T-helper 17 cell (primary cell): ENCODE measurements around the gene BMPR1B. TPM values are rescaled to one million over a fixed set of nuclear protein-coding genes. Genes with fewer than 3 reads are reported as not detected.
"Not testable (repeated sequence)": the region's sequence is repeated elsewhere in the genome, so short reads cannot be mapped to it uniquely, and the experiment has no call there.

ENCODE experiments used
- ATAC-seq: fragments of 150-1000 bp; cut with Tn5 transposase; 2 replicates; pipeline ENCODE4 v1.10.0; 2021; ENCODE audit warnings: mild to moderate bottlenecking, moderate library complexity
- DNase-seq, 3 donors: peaks; one replicate each; pipeline versions ENCODE4 v3.0.0 to v3.0.0-alpha.2; 2020 to 2021
- H3K9me3 ChIP-seq: one replicate; pipeline ENCODE4 v1.7.0; 2013; ENCODE audit warnings: low read length, mild to moderate bottlenecking; ENCODE audit not compliant: control insufficient read depth, poor library complexity, severe bottlenecking
- H3K27ac Mint-ChIP-seq: one replicate; pipeline ENCODE4 v1.8.0; 2022; ENCODE audit warnings: mild to moderate bottlenecking, moderate library complexity, mixed read lengths
- H3K27me3 Mint-ChIP-seq: one replicate; pipeline ENCODE4 v1.8.0; 2022; ENCODE audit warnings: mixed read lengths
- H3K36me3 Mint-ChIP-seq: one replicate; pipeline ENCODE4 v1.8.0; 2022; ENCODE audit warnings: low read depth, mixed read lengths
- H3K4me1 Mint-ChIP-seq: one replicate; pipeline ENCODE4 v1.8.0; 2022; ENCODE audit warnings: mild to moderate bottlenecking, mixed read lengths
- H3K4me3 Mint-ChIP-seq: one replicate; pipeline ENCODE4 v1.8.0; 2022; ENCODE audit warnings: mild to moderate bottlenecking, moderate library complexity, mixed read lengths
- total RNA-seq, 4 donors: library from RNA in 2 of 4; stranded (reverse) in 2 of 4; gene quantifications; one replicate each; pipeline ENCODE4 v1.2.3 and lab custom pipeline; 2022 to 2026

The BMPR1B gene
- total RNA-seq, 2 donors from 2014 or later, result not detected

DNA sequence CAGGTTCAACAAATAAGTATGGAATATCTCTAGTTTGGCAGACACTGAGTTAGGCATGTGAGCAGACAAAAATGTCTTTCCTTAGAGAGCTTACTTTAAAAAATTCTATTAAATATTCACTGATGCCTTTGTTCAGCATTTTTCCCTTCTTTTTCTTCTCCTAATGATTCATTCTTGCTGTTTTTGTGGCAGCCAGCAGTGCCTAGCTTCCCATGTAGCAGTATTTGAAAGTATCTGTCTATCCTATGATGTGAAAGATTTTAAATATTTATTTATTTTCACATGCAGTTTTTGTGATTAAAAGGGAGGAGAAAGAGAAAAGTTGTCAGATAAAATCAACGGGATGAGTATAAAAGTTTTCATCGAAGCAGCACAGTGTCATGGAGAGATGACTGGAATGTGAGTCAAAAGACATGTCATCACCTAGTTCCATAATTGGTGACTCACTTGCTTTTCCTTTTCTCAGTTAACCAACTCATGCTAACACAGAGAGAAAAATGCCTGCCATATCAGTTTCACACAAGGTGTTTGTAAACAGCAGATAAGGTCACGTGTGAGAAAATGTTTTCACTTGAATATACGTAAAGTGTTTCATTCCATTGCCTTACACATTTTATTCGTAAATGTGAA lies 69.8 kb downstream of the BMPR1B start:
- no peak for ATAC-seq
- no peak overlapping the region for H3K4me3 Mint-ChIP-seq
- no peaks in the 10 kb centered on the region for H3K4me1 Mint-ChIP-seq
- no peaks in the 10 kb centered on the region for H3K9me3 ChIP-seq
- H3K27me3 Mint-ChIP-seq, result no peaks in the 10 kb centered on the region
- no peak overlapping the region for H3K27ac Mint-ChIP-seq
- DNase-seq, result no peak
- no peaks in the 10 kb centered on the region for H3K36me3 Mint-ChIP-seq

DNA sequence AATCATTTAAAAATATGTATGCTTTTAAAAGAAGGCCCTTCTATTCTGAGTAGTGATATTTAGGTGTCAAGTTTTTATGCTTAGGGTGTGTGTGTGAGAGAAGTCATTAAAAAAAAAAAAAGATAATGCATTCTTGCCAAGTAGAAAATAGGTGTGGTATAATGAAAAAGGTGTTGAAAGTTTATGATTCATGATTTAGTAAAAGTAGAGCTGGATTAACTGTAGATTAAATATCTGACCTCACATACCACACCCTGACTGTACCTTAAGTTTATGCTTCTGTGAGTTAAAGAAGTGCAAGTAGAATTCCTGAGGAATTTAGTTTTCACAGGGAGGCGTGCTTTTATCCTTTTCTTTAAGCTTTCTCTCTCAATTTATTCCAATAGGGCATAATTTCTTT lies 71.1 kb downstream of the BMPR1B start:
- H3K27me3 Mint-ChIP-seq, result no peaks in the 10 kb centered on the region
- no peaks in the 10 kb centered on the region for H3K9me3 ChIP-seq
- ATAC-seq, result no peak
- H3K4me1 Mint-ChIP-seq, result no peaks in the 10 kb centered on the region
- DNase-seq, result no peak
- H3K36me3 Mint-ChIP-seq, result no peaks in the 10 kb centered on the region
- no peak overlapping the region for H3K27ac Mint-ChIP-seq
- H3K4me3 Mint-ChIP-seq, result no peak overlapping the region

DNA sequence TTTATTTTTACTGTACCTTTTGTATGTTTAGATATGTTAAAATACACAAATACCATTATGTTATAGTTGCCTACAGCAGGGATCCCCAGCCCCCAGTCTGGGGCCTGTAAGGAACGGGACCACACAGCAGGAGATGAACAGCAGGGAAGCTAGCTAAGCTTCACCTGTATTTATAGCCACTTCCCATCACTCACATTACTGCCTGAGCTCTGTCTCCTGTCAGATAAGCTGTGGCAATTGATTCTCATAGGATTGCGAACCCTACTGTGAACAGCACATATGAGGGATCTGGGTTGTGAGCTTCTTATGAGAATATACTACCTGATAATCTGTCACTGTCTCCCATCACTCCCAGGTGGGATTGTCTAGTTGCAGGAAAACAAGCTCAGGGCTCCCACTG lies 73.9 kb downstream of the BMPR1B start:
- H3K27me3 Mint-ChIP-seq, result no peaks in the 10 kb centered on the region
- H3K27ac Mint-ChIP-seq, result no peak overlapping the region
- no peaks in the 10 kb centered on the region for H3K9me3 ChIP-seq
- no peak for DNase-seq
- H3K4me3 Mint-ChIP-seq, result no peak overlapping the region
- ATAC-seq, result no peak
- no peaks in the 10 kb centered on the region for H3K4me1 Mint-ChIP-seq
- no peaks in the 10 kb centered on the region for H3K36me3 Mint-ChIP-seq

DNA sequence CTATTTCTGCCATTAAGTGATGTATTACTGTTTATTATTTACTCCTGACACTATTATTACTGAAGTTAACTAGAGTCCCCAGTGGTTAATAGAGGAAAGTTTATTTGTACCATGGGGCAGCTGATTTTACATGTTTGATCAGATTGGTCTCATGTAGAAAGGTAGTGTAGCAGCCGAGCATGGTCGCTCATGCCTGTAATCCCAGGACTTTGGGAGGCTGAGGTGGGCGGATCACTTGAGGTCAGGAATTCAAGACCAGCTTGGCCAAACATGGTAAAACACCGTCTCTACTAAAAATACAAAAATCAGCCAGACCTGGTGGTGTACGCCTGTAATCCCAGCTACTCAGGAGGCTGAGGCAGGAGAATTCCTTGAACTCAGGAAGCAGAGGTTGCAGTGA lies 74.6 kb downstream of the BMPR1B start:
- not testable (repeated sequence) for H3K36me3 Mint-ChIP-seq, H3K4me1 Mint-ChIP-seq, H3K4me3 Mint-ChIP-seq, H3K27ac Mint-ChIP-seq, DNase-seq, ATAC-seq, H3K27me3 Mint-ChIP-seq, H3K9me3 ChIP-seq

DNA sequence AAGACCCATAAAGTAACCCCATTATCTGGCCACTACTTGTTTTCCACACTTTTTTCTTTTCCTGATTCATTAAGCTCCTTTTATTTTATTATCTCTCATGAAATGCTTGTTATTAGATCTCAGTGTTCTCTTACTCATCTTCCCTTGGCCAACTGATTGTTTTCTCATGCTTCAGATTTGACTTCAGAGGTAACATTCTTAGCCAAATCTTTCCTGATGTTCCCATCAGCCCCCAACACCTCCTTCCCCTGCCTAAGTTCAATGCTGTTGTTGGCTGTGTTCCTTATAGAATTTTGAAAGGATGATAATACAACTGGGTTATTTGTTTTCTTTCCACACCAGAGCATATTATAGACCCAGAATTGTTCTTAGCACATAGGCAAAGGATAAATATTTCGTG lies 75.6 kb downstream of the BMPR1B start:
- ATAC-seq, result no peak
- Mint-ChIP-seq H3K4me3 (no peak overlapping the region), H3K27ac (no peak overlapping the region), H3K4me1 (no peaks in the 10 kb centered on the region), H3K27me3 (no peaks in the 10 kb centered on the region), H3K36me3 (no peaks in the 10 kb centered on the region)
- DNase-seq, result no peak
- H3K9me3 ChIP-seq, result no peaks in the 10 kb centered on the region

DNA sequence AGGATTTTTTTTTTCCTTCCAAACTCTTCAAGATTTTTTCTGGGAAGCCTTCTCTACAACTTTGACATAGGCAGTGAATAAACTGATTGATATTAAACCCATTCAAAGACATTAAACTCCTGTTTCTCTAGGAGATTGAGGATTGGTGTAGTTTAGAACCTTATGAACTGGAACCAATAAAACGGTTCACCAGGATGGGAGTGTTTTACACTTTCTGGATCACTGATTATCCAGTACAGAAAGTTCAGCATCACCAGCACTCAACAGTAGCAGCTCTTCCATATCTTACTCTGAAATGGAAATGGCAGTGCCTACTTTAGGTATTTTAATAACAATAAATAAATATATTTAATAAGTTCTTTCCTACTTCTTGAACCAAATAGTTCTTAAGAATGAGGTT lies 76.7 kb downstream of the BMPR1B start:
- ATAC-seq (no peak), DNase-seq (no peak)
- Mint-ChIP-seq H3K36me3 (no peaks in the 10 kb centered on the region), H3K27me3 (no peaks in the 10 kb centered on the region), H3K27ac (no peak overlapping the region), H3K4me3 (no peak overlapping the region), H3K4me1 (no peaks in the 10 kb centered on the region)
- H3K9me3 ChIP-seq, result no peaks in the 10 kb centered on the region

DNA sequence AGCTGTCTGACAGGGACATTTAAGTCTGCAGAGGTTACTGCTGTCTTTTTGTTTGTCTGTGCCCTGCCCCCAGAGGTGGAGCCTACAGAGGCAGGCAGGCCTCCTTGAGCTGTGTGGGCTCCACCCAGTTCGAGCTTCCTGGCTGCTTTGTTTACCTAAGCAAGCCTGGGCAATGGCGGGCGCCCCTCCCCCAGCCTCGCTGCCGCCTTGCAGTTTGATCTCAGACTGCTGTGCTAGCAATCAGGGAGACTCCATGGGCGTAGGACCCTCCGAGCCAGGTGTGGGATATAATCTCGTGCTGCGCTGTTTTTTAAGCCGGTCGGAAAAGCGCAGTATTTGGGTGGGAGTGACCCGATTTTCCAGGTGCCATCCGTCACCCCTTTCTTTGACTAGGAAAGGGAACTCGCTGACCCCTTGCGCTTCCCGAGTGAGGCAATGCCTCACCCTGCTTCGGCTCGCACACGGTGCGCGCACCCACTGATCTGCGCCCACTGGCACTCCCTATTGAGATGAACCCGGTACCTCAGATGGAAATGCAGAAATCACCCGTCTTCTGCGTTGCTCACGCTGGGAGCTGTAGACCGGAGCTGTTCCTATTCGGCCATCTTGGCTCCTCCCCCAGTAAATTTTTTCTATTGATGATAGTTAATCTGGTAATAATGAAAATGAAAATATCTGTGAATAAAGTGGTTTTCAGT lies 83.6 kb downstream of the BMPR1B start:
- DNase-seq, H3K36me3 Mint-ChIP-seq, H3K9me3 ChIP-seq, H3K27me3 Mint-ChIP-seq, H3K27ac Mint-ChIP-seq, ATAC-seq, H3K4me1 Mint-ChIP-seq, H3K4me3 Mint-ChIP-seq: not testable (repeated sequence)

DNA sequence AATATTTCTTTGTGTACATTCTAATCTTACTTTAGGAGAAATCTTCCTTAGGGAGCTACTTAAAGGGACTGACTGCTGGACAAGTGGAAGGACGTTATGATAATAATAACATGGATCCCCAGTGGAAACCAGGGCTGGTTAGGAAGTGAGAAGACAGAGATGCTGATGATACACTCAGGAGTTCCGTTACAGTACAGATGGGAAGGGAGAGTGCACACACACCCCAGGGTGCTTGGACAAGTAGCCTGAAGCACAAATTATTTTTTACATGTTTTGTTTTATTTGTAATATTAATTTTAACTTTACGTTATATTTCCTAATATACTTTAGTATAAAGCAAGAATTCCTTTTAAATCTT lies 84.1 kb downstream of the BMPR1B start:
- DNase-seq, result no peak
- no peak overlapping the region for H3K4me3 Mint-ChIP-seq
- H3K27me3 Mint-ChIP-seq, result peaks cover 6% of the 10 kb centered on the region
- no peaks in the 10 kb centered on the region for H3K9me3 ChIP-seq
- no peaks in the 10 kb centered on the region for H3K4me1 Mint-ChIP-seq
- no peaks in the 10 kb centered on the region for H3K36me3 Mint-ChIP-seq
- H3K27ac Mint-ChIP-seq, result no peak overlapping the region
- no peak for ATAC-seq

DNA sequence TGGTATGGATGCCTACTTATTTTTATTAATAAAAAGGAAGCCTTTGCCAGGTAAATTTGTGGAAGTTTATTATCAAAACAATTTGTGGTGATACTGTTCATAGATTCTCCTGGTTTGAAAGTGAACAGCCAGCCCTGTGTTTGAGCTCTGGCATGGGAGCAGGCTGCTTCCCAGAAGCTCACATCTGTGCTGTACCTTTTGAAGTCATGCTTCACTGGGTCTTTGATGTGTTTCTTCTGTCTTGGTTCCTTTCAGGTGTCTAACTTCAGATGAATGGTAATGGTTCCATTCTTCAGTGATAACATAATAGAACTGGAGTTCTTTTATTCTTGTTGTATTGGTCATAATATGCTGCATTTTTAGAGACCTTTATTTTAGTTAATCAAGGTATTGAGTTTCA lies 85.5 kb downstream of the BMPR1B start:
- no peaks in the 10 kb centered on the region for H3K9me3 ChIP-seq
- DNase-seq, result no peak
- H3K4me3 Mint-ChIP-seq, result no peak overlapping the region

DNA sequence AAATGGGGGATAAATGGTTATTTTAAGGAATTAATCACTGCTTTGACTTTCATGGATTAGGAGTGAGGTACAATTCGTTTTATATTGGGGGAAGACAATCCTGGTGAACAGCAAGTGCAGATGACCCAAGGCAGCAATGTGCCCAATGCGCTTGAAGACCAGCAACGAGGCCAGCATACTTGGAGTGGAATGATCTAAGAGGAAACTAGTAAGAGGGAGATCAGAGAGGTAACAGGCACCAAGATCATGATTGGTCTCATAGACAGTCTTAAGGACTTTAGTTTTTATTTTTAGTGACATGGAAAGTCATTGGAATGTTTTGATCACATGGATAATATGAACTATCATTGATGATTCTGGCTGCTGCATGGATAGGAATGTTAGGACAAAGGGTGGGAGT lies 90.6 kb downstream of the BMPR1B start:
- no peaks in the 10 kb centered on the region for H3K9me3 ChIP-seq
- Mint-ChIP-seq H3K36me3 (no peaks in the 10 kb centered on the region), H3K4me3 (no peak overlapping the region), H3K4me1 (no peaks in the 10 kb centered on the region), H3K27me3 (peaks cover 6% of the 10 kb centered on the region), H3K27ac (no peak overlapping the region)
- DNase-seq (no peak), ATAC-seq (no peak)

More for the DNA sequence above, 85.5 kb downstream of the BMPR1B start:
- Mint-ChIP-seq H3K36me3 (no peaks in the 10 kb centered on the region), H3K27me3 (peaks cover 6% of the 10 kb centered on the region), H3K27ac (no peak overlapping the region), H3K4me1 (no peaks in the 10 kb centered on the region)
- ATAC-seq, result no peak

DNA sequence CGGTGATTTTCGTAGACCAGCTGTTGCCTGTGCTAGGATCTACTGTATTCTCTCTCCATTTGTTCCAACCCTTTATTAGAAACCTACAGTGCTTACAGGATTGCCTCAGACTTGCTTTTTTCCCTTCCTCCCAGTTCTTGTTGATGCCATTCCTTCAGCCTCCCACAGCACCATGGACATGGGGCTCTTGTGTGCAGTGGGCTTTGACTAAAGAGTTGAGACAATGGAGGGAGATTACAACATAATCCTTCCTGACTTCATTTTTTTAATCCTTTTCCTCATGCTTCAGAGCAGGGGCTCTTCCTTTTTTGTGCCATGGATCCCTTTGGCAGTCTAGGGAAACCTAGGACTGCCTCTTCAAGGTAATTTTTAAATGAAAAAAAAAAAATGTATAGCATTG lies 92.1 kb downstream of the BMPR1B start:
- Mint-ChIP-seq H3K27ac (no peak overlapping the region), H3K4me1 (no peaks in the 10 kb centered on the region)

DNA sequence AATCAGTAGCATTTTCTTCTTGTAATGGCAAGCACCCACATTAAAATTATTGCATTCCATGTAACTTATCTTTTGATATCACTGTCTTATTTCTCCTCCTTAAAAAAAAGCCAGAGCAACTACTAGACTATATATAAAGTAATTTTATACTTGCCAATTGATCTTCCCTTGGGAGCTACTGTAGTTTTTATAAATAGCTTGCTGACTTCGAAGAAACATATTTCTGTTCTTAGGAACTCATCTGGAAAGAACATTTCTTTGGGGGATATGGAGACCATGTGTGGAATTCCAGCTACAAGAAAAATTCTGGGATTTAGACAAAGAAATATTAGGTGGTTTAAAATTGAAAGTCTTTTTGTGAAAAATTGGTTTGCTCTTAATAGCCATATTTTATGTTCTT lies 94.9 kb downstream of the BMPR1B start:
- ATAC-seq (no peak), DNase-seq (no peak)
- Mint-ChIP-seq H3K27me3 (peaks cover 12% of the 10 kb centered on the region), H3K4me3 (no peak overlapping the region), H3K27ac (no peak overlapping the region), H3K4me1 (no peaks in the 10 kb centered on the region), H3K36me3 (no peaks in the 10 kb centered on the region)
- no peaks in the 10 kb centered on the region for H3K9me3 ChIP-seq

More for the DNA sequence above, 92.1 kb downstream of the BMPR1B start:
- ATAC-seq, result no peak
- Mint-ChIP-seq H3K4me3 (no peak overlapping the region), H3K27me3 (no peaks in the 10 kb centered on the region), H3K36me3 (no peaks in the 10 kb centered on the region)
- DNase-seq, result no peak
- H3K9me3 ChIP-seq, result no peaks in the 10 kb centered on the region

DNA sequence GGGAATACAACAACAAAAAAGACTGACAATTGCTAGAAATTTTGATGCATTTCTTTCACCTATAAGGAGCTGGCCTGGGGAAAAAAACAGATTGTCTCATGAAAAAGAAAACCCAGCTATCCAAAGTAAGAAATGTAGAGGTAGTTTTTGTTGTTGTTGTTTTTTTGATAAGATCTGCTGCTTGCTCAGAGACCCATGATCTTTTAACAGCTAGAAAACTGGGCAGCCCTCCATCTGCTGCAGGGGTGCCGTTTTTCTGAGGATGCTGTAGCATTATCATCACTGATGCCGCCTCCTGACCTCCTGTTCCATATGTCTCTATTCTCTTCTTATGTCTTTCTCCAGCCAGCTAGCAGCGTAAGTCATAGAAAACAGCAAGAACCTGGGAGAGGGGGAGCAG lies 98.3 kb downstream of the BMPR1B start:
- no peak for ATAC-seq
- no peaks in the 10 kb centered on the region for H3K9me3 ChIP-seq
- Mint-ChIP-seq H3K27ac (no peak overlapping the region), H3K4me1 (no peaks in the 10 kb centered on the region), H3K4me3 (no peak overlapping the region), H3K36me3 (no peaks in the 10 kb centered on the region), H3K27me3 (peaks cover 17% of the 10 kb centered on the region)
- DNase-seq, result no peak

DNA sequence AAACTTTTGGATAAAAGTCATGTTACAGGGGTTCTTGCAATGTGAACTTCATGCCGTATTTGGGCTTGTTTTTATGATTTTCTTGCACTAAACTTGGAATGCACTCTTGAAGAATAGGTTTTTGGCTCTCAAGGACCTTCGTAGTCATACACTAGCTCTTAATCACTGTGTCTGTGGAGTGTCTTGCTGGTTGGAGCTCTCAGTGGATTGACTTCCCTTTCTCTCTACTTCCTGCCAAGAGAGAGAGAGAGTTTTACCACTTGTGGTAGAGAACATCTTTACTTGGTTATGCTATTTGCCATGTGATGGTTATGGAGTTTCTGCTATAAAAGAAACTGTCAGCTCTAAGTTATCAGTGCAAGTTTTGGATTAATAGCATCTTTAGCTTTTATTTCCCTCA lies 112.4 kb downstream of the BMPR1B start:
- Mint-ChIP-seq H3K36me3 (no peaks in the 10 kb centered on the region), H3K4me1 (no peaks in the 10 kb centered on the region), H3K27ac (no peak overlapping the region), H3K27me3 (no peaks in the 10 kb centered on the region), H3K4me3 (no peak overlapping the region)
- ATAC-seq (no peak), DNase-seq (no peak)
- no peaks in the 10 kb centered on the region for H3K9me3 ChIP-seq
